Hepatocyte (in vitro differentiated cells): ENCODE measurements around the gene SCTR. TPM values are rescaled to one million over a fixed set of nuclear protein-coding genes. Genes with fewer than 3 reads are reported as not detected.

Experiments
- DNase-seq: peaks from one replicate; pipeline ENCODE4 v3.0.0-alpha.2; 2016; ENCODE audit warnings: low spot score
- H2AFZ ChIP-seq: fragments of 200-600 bp; sonication (generic); 2 replicates; pipeline ENCODE4 v1.6.0; 2016; ENCODE audit warnings: antibody characterized with exemption, mild to moderate bottlenecking
- H3K27ac ChIP-seq: fragments of 200-600 bp; sonication (generic); 2 replicates; pipeline ENCODE4 v1.5.1; 2016; ENCODE audit warnings: mild to moderate bottlenecking
- H3K27me3 ChIP-seq: fragments of 200-600 bp; sonication (generic); 2 replicates; pipeline ENCODE4 v1.6.1; 2016
- H3K36me3 ChIP-seq: fragments of 200-600 bp; sonication (generic); replicated peaks from 2 replicates; pipeline ENCODE4 v1.5.1; 2016; ENCODE audit warnings: low read depth; ENCODE audit not compliant: insufficient read depth
- H3K4me1 ChIP-seq: fragments of 200-600 bp; sonication (generic); 2 replicates; pipeline ENCODE4 v1.5.1; 2016; ENCODE audit warnings: mild to moderate bottlenecking, moderate library complexity; ENCODE audit not compliant: insufficient read depth
- H3K4me2 ChIP-seq: fragments of 200-600 bp; sonication (generic); 2 replicates; pipeline ENCODE4 v1.6.0; 2016
- H3K4me3 ChIP-seq: fragments of 200-600 bp; sonication (generic); 2 replicates; pipeline ENCODE4 v1.5.1; 2016; ENCODE audit warnings: mild to moderate bottlenecking
- H3K79me2 ChIP-seq: fragments of 200-600 bp; sonication (generic); 2 replicates; pipeline ENCODE4 v1.6.0; 2017; ENCODE audit warnings: mild to moderate bottlenecking
- H3K9me2 ChIP-seq: fragments of 200-600 bp; sonication (generic); replicated peaks from 2 replicates; pipeline ENCODE4 v1.6.0; 2017; ENCODE audit warnings: mild to moderate bottlenecking; ENCODE audit not compliant: insufficient read depth
- H3K9me3 ChIP-seq: fragments of 200-600 bp; sonication (generic); 2 replicates; pipeline ENCODE4 v1.5.1; 2016; ENCODE audit warnings: low read depth, mild to moderate bottlenecking
- H4K20me1 ChIP-seq: fragments of 200-600 bp; sonication (generic); 2 replicates; pipeline ENCODE4 v1.6.0; 2016; ENCODE audit warnings: mild to moderate bottlenecking; ENCODE audit not compliant: insufficient read depth, poor library complexity, severe bottlenecking
- EZH2 ChIP-seq: fragments of 200-600 bp; sonication (generic); IDR thresholded peaks from 2 replicates; pipeline ENCODE4 v1.6.1; 2016; ENCODE audit warnings: antibody characterized with exemption, mild to moderate bottlenecking, borderline replicate concordance
- EZH2phosphoT487 ChIP-seq: fragments of 200-600 bp; sonication (generic); IDR thresholded peaks from one replicate; pipeline ENCODE4 v1.6.1; 2018; ENCODE audit warnings: antibody characterized with exemption, mild to moderate bottlenecking, low read depth, moderate library complexity; ENCODE audit not compliant: unreplicated experiment, severe bottlenecking
- WGBS: methylation state at CpG from one replicate; pipeline ENCODE4 v1.1.6; 2016; ENCODE audit warnings: low lambda C conversion rate; ENCODE audit errors: missing lambda C conversion rate; 5-methylcytosine and 5-hydroxymethylcytosine counted together
- polyA plus RNA-seq: library from polyadenylated mRNA; unstranded; fragments of >200 nt; fragmentation: Nextera tagmentation; extraction: Ambion mirVana; gene quantifications from 2 replicates; pipeline ENCODE4 v1.2.1, GENCODE V29; 2016
- total RNA-seq: library from RNA; depleted of rRNA; stranded (reverse); fragments of >200 nt; gene quantifications from 2 replicates; pipeline ENCODE4 v1.2.3, GENCODE V29; 2014
- TF ChIP-seq, protein P1 (sequence below): fragments of 200-600 bp; sonication (generic); IDR thresholded peaks from 2 replicates; pipeline ENCODE4 v1.5.1; 2016; ENCODE audit warnings: antibody characterized with exemption, mild to moderate bottlenecking; ENCODE audit not compliant: poor library complexity

Gene SCTR
- total and polyA plus RNA-seq, 2 experiments from 2014 or later = 1.7 to 4.3 TPM

DNA sequence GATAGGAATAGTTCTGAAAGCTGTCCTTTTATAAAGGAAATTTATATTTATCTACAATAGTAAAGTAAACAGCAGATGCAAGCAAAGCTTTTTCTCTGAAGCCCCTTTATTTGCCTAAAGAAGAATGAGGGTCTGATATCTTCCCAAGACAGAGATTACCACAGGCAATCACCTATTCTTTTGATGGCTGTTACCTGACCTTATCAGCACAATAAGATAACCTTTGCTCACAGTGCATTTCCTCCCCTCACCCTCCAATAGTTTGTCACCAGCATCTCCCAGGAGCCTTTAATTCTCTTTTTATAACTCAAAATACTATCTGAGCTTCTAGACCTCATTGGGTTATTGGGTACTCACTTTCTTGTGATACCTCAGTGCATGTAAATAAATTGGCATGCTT lies 13.5 kb upstream of the SCTR start:
- Histone ChIP-seq H3K27me3 (no peaks in the 10 kb centered on the region), H3K27ac (no peak overlapping the region)
- no peak for TF ChIP-seq EZH2
- TF ChIP-seq, protein P1, sequence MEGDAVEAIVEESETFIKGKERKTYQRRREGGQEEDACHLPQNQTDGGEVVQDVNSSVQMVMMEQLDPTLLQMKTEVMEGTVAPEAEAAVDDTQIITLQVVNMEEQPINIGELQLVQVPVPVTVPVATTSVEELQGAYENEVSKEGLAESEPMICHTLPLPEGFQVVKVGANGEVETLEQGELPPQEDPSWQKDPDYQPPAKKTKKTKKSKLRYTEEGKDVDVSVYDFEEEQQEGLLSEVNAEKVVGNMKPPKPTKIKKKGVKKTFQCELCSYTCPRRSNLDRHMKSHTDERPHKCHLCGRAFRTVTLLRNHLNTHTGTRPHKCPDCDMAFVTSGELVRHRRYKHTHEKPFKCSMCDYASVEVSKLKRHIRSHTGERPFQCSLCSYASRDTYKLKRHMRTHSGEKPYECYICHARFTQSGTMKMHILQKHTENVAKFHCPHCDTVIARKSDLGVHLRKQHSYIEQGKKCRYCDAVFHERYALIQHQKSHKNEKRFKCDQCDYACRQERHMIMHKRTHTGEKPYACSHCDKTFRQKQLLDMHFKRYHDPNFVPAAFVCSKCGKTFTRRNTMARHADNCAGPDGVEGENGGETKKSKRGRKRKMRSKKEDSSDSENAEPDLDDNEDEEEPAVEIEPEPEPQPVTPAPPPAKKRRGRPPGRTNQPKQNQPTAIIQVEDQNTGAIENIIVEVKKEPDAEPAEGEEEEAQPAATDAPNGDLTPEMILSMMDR = no peak
- no peak for TF ChIP-seq EZH2phosphoT487

DNA sequence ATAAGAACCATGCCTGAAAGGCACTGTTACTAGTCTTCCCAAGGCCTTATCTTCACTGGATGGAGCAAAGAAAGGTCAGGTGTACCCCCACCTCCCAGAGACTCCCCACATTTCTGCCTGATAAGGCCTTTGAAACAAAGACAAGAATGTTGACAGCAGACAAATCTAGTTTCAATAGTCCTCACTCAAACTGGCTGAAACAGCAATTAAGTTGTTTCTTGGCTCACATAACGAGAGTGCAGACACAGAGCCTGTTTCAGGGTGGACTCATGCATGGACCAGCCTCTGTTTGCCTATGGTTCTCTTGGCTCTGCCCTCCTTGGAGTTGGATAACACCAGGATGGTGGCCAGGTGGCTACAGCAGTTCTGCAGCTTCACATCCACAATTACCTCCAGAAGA lies 12.4 kb upstream of the SCTR start:
- WGBS = 67% methylated on average over 1 of the region's 1 CpG
- H3K27ac ChIP-seq = peak overlapping the region; percentile 61
- no peak for DNase-seq

More for the DNA sequence above, 13.5 kb upstream of the SCTR start:
- no peak overlapping the region for H3K4me2 ChIP-seq
- H3K9me2 ChIP-seq = no peaks in the 10 kb centered on the region
- peaks cover 4% of the 10 kb centered on the region for H3K9me3 ChIP-seq
- H3K4me3 ChIP-seq = no peak overlapping the region
- H3K4me1 ChIP-seq = no peaks in the 10 kb centered on the region
- H3K36me3 ChIP-seq = no peaks in the 10 kb centered on the region
- no peak overlapping the region for H2AFZ ChIP-seq
- no peak for DNase-seq
- no peaks in the 10 kb centered on the region for H3K79me2 ChIP-seq
- H4K20me1 ChIP-seq = no peaks in the 10 kb centered on the region

DNA sequence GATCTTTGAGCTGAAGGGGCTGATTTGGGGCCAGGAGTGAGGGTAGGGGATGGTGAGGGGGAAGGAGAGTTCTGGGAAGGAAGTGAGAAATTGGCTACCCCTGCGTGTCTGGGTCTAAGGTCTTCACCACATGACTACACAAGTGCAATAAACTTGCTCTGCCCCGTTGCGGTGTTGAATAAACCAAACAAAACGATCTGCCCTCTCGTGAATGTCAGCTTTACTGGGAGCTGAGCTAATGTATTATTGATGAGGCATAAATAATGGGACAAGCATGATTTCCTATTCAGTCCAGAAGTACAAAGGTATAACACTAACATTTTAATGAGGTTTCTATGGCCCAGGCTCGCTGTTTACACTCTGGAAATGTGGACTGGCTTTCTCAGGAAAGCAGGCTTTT lies 11.9 kb upstream of the SCTR start:
- Histone ChIP-seq H3K36me3 (no peaks in the 10 kb centered on the region), H3K4me3 (no peak overlapping the region), H3K79me2 (no peaks in the 10 kb centered on the region), H4K20me1 (no peaks in the 10 kb centered on the region), H3K4me2 (no peak overlapping the region), H3K9me3 (peaks cover 11% of the 10 kb centered on the region), H3K4me1 (no peaks in the 10 kb centered on the region), H3K27ac (peak overlapping the region; percentile 61), H3K27me3 (no peaks in the 10 kb centered on the region), H3K9me2 (no peaks in the 10 kb centered on the region), H2AFZ (no peak overlapping the region)
- 72% methylated on average over 6 of the region's 6 CpGs for whole genome bisulfite sequencing
- no peak for TF ChIP-seq EZH2phosphoT487
- TF ChIP-seq EZH2 = no peak
- TF ChIP-seq, protein P1 = no peak
- DNase-seq = no peak

More for the DNA sequence above, 12.4 kb upstream of the SCTR start:
- no peaks in the 10 kb centered on the region for H3K4me1 ChIP-seq
- no peak overlapping the region for H2AFZ ChIP-seq
- no peaks in the 10 kb centered on the region for H3K79me2 ChIP-seq
- no peak overlapping the region for H3K4me3 ChIP-seq
- H3K36me3 ChIP-seq = no peaks in the 10 kb centered on the region
- H4K20me1 ChIP-seq = no peaks in the 10 kb centered on the region
- TF ChIP-seq, protein P1 = no peak
- TF ChIP-seq EZH2 = no peak
- no peak for TF ChIP-seq EZH2phosphoT487
- no peaks in the 10 kb centered on the region for H3K27me3 ChIP-seq
- H3K9me3 ChIP-seq = peaks cover 11% of the 10 kb centered on the region
- no peaks in the 10 kb centered on the region for H3K9me2 ChIP-seq
- no peak overlapping the region for H3K4me2 ChIP-seq

DNA sequence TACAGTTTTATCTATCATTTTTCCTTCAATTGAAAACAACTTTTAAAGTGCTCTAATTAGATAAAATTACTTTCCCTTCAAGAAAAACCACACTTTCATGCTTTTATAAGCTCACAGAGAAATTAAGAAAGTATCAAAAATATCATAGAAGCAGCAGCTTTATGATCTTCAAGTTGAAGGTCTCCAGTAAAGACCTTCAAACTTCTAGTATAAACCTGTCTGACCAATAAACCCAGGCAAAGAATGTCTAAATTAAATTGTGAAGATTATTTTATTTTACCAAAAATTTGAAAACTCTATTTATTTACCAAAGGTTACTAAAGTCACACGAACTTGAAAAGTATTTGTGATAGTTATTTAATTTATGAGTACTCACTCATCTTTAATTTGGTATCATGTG lies 9.3 kb upstream of the SCTR start:
- no peak for DNase-seq
- H3K36me3 ChIP-seq = no peaks in the 10 kb centered on the region
- WGBS = 80% methylated on average over 1 of the region's 1 CpG
- no peaks in the 10 kb centered on the region for H3K4me1 ChIP-seq
- no peak overlapping the region for H3K4me3 ChIP-seq
- H3K4me2 ChIP-seq = no peak overlapping the region
- no peaks in the 10 kb centered on the region for H4K20me1 ChIP-seq
- peaks cover 11% of the 10 kb centered on the region for H3K9me3 ChIP-seq
- no peaks in the 10 kb centered on the region for H3K27me3 ChIP-seq
- no peak overlapping the region for H2AFZ ChIP-seq
- no peak for TF ChIP-seq EZH2phosphoT487
- TF ChIP-seq, protein P1 = no peak
- TF ChIP-seq EZH2 = no peak
- no peaks in the 10 kb centered on the region for H3K79me2 ChIP-seq
- no peak overlapping the region for H3K27ac ChIP-seq
- no peaks in the 10 kb centered on the region for H3K9me2 ChIP-seq
